Islet precursor cell (in vitro differentiated cells): ENCODE measurements around the gene LARP4.
A peak's percentile ranks its signal among the peaks of the same experiment; 100 is the strongest.
"Not testable (repeated sequence)": the region's sequence is repeated elsewhere in the genome, so short reads cannot be mapped to it uniquely, and the experiment has no call there.

ENCODE experiments used
- DNase-seq: peaks from one replicate; pipeline ENCODE4 v3.0.0-alpha.2; 2018

Gene LARP4

DNA sequence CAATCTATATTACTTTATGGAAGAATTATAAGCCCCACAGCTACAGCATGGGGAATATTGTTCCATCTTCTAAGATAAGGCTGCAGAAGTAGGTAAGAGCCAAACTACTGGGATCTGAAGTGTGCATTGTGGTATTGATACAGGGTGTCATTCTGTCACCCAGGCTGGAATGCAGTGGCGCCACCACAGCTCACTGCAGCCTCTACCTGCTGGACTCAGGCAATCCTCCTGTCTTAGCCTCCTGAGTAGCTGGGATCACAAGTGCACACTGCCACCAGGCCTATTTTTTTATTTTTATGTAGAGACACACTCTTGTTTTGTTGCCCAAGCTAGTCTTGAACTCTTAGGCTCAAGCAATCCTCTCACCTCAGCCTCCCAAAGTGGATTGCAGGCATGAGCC, 82.8 kb downstream of the LARP4 start:
- DNase-seq: no peak

DNA sequence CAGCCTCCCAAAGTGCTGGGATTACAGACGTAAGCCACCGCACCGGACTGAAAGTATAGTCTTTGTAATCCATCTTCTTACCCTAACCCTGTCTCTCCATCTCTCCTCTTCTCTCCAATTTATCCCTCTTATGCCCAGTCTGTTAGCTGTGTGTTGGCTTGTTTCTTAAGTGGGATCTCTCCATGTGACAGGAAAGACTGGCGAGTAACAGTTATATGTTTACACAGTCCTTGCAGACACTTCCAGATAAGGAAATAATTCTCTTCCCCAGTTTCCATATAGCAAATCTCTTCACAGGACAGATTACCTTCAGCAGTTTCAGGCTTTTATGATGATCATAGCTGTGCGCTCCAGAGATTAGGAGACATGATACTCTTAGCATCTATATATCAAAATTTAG, 88.1 kb downstream of the LARP4 start:
- no peak for DNase-seq

DNA sequence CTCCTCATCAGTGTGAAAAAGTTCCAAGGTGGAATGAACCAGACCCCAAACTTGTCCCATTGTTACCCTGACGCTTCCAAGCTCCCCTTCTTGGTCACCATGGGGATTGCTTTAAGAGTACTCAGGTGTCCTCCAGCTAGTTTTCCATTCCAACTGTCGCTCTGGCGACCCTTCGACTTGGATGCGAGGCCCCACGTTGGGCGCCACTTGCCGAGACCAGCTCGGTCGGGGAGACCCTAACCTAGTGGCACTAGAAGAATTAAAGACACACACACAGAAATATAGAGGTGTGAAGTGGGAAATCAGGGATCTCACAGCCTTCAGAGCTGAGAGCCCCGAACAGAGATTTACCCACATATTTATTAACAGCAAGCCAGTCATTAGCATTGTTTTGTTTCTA, 97.4 kb downstream of the LARP4 start:
- not testable (repeated sequence) for DNase-seq

GRCh38 chr12:50504798-50505674, 104.4 kb downstream of the LARP4 start, which contains the start of gene DIP2B:
Gene DIP2B (plus strand): TSS chr12:50504985. CDS start chr12:50505141, 156 bp downstream.
- peak; percentile 98 for DNase-seq

DNA sequence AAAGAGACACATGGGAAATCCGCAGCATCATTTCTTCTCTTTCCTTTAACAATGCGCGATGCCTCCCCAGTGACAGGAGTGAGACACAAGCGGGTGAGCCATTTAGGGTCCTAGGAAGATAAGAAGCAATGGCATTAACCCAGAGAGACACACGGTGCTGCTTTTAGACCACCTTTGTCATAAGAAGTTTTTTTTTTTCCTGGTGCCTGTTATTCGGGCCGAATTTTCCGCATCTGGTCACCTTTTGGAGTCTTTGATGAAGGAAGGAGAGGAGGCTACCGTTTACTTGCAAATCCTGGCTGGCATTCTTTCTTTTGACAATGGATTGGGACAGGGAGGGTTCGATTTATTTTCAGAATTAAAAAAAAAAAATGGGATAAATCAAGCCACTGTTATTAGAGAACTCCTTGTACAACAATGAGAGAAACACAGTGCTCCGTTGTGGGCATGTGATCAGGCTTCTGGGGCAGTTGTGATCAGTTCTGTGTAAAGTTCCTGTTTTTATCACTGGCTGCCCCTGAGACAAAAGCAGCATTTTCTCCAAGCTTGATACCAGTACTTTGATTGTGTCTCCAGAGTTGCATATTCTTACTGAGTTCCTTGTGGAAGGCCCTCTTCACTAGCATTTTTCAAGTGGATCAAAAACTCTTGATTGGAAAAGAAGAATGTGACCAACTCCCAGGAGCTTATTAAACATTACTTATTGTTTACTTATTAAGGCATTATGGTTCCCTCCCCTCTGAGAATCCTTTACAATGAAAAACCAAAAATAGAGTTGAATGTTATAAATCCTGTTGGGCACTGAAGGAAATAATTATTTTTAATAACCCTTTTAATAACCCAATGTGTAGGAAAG, 105.2 kb downstream of the LARP4 start:
- no peak for DNase-seq

GRCh38 chr12:50506753-50507473, 106.2 kb downstream of the LARP4 start:
- no peak for DNase-seq

DNA sequence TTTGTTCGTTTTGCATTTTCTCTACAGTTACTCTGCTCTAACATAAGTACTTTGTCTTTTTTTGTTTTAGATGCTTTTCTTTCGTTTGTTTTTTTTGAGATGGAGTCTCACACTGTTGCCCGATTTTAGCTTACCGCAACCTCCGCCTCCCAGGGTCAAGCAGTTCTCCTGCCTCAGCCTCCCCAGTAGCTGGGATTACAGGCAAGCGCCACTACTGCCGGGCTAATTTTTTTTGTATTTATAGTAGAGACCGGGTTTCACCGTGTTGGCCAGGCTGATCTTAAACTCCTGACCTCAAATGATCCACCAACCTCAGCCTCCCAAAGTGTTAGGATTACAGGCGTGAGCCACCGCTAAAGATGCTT, 106.8 kb downstream of the LARP4 start:
- no peak for DNase-seq

DNA sequence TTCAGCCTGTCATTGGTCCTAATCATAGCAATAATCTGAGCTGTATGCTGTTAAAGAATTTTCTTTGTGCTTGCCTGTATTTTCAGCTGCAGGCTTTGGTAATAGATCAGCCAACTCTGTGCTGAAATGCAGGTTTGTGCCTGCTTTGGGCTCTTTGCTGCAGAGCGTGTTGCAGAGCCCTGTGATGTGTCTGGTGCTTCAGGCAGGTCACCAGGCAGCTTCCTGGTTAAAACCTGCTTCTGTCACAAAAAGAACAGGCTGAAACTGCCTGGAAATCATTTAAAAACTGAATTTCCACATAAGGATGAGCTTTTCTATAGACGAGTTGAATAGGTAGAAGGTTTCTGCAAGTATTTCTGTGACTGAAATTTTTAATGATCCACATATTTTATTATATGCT, 107.2 kb downstream of the LARP4 start:
- peak; percentile 74 for DNase-seq

DNA sequence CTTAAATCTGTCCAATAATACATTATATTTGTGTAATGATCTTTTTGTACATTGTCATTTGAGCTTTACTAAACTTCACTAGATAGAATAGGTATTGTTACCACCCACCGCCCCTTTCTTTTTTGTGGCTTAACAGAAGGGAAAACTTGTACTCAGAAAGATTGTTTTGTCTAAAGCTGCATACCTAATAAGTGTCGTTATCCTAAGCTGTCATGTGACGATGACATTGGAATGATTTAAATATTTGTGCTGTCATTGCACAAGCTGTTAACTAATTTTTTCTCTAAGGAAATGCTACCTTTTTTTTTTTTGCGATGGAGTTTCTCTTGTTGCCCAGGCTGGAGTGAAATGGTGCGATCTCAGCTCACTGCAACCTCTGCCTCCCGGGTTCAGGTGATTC, 107.7 kb downstream of the LARP4 start:
- no peak for DNase-seq

DNA sequence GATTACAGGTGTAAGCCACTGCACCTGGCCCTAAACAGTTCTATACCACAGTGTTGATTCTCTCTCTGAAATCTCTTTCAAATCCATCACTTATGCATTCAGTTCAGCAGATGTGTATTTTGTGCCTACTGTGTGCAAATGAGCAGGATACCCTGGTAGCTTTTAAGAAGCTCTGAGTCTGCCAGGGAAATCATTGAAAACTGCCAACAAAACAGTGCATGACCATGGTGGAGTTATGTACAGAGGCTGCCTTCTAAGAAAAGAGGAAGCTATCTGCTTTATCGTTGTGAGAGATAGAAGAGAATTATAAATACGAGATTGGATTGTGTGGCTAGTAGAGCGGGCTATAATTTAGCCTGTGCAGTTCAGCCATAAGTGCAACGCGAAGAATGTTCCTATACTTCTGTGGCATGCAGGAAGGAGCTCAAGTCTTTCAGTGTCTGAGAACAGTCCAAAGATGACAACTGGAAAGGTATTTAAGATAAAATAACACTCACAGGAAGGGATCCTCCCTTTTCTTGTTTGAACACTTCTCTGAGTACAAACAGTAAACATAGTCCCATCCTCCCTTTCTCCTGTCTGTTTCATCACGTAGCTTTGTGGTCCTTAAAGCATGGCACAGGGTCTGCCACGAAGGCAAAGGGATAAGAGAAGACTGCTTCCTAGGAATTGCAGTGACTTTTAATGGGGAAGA, 108.4 kb downstream of the LARP4 start:
- no peak for DNase-seq

GRCh38 chr12:50514526-50515276, 114.0 kb downstream of the LARP4 start:
- DNase-seq: no peak

DNA sequence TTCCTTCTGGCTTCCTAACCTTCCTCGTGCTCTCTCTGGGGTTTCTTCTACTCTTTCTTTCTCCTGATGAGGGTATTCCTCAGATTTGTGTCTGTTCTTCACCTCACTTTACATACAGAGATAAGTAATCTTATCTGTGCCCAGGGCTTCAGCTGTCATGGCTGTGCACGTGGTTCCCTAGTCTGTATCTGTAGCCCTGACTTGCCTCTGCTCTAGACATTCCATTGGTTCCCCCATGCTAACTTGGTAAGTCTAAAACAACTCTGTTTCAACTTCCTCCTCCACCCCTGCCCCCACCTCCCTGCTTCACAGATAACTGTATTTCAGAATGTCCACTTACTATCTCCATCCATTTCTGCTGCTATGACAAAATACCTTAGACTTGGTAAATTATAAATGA, 114.9 kb downstream of the LARP4 start:
- no peak for DNase-seq

DNA sequence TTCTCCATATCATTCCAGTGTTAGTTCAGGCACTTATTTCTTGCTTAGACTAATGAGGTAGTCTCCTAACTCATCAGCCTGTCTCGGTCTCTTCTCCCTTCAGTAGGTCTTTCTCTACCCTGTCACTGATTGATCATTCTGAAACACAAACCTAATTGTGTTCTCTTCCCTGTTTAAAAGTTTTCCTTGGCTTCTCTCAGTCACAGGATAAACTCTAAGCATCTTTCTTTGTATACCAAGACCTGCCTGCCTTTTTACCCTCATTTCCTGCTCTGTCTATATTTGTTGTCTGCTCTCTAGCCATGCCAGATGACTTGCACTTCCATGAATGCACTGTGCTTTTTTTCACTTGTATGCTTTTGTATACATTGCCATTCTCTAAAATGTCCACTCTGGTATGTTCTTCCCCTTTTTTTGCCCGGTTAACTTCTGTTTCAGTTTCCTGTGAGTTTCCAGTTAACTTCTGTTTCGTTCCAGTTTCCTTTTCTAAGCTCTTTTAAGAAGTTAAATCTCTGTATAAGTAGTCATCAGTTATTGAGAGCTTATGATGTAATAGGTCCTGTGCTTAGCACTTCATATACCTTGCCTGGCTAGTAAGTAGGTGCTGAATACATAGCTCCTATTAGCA, 116.8 kb downstream of the LARP4 start:
- DNase-seq: no peak

DNA sequence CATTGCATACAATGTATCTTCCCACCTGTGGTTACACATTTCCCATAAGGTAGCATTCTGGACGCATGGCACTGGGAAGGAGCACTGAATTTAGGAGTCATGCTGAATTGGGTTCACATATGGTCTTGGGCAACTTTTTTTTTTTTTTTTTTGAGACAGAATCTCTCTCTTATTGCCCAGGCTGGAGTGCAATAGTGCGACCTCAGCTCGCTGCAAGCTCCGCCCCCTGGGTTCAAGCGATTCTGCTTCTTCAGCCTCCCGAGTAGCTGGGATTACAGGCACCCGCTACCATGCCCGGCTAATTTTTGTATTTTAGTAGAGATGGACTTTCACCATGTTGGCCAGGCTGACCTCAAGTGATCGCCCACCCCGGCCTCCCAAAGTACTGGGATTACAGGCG, 117.4 kb downstream of the LARP4 start:
- DNase-seq: no peak

DNA sequence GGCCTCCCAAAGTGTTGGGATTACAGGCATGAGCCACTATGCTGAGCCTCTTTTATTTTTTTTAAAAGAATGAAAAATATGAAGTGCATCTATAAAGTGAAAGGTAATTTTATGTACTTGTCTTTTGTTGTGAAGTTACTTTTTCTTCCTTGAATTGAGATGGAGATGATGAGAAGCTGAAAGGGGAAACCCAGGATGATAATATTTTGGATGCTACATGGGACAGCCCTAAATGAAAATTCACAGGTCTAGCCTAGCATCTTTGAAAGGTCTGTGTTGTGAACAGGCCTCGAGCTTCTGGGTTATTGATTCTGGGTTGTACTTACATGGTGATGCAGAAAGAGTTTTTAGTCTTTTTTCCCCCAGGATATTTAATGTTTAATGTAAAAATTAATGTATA, 118.7 kb downstream of the LARP4 start:
- no peak for DNase-seq

DNA sequence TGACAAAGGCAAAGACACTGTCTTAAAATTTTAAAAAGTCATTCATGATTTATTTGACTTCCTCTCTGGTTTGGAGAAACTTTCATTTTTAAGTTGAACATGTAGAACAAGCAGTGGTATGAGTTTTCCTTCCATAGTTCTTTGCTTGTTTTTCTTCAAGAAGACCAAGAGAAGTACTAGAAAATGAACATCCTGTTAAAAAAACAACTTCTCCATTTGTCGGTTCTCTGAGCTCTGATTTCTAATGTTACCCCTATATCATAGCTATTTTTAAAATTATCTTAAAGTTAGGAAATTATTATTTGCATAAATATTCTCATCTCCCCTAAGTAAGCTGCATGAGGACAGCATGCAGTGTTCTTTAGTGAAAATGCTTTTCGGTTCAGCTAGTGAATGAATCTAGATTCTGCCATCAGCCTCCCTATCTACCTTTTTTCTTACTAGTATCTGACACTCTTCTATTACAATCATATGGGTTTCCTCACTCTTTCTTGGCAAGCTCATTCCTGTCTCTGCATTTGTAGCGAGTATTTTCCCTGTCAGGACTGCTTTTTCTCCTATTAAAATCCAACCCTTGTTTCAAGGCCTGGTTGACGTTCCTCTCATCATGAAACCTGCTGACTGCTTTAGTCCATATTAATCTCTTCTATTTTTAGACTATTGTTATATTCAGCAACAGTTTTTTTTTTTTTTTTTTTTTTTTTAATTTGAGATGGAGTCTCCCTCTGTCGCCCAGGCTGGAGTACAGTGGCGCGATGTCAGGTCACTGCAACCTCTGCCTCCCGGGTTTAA, 119.9 kb downstream of the LARP4 start:
- no peak for DNase-seq

- DNase-seq: not testable (repeated sequence)
Measured at GRCh38 chr12:50521781-50522180, 121.1 kb downstream of the LARP4 start.

DNA sequence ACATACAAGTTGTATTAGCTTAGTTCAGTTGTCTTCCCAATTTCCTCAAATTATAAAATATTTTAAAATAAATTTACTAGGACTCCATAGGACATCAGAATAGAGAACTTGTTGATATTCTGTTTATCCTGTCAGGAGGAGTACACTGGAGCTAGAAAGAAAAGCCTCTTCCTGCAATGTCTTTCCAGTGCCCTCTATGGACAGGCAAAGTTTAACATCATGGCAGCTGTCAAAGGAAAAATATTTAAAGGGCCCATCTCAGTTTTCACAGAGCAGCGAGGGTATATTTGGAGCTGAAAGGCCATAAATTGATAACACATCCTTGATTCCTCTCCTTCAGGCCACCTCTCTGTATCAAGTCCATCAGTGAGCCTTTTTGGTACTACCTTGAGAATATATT, 123.1 kb downstream of the LARP4 start:
- no peak for DNase-seq

DNA sequence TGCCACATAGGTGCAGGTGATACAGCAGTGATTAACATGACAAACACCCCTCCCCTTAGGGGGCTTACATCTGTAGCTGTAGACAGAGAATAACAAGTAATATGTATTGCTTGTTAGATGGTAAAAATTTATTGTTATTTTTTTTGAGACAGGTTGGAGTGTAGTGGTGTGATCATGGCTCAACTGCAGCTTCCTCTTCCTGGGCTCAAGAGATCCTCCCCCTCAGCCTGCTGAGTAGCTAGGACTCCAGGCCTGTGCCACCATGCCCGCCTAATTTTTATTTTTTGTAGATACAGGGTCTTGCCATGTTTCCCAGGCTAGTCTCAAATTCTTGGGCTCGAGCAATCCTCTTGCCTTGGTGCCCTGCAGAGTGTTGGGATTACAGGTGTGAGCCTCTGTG, 123.9 kb downstream of the LARP4 start:
- DNase-seq: no peak

GRCh38 chr12:50525422-50525821, 124.7 kb downstream of the LARP4 start:
- DNase-seq: no peak

- DNase-seq: no peak
Measured at GRCh38 chr12:50527359-50527726, 126.7 kb downstream of the LARP4 start.
